ENCODE measurements around the gene SYT15B. TPM values are rescaled to one million over a fixed set of nuclear protein-coding genes. Genes with fewer than 3 reads are reported as not detected.
"Not testable (repeated sequence)": the region's sequence is repeated elsewhere in the genome, so short reads cannot be mapped to it uniquely, and the experiment has no call there.

SYT15B gene
- total and polyA plus RNA-seq, 4 donors: 1.8 to 10.8 (median 5.0) TPM

GRCh38 chr10:47730911-47731310 lies 32.5 kb downstream of the SYT15B start:
- H3K4me1 ChIP-seq (ENCODE audit: control insufficient read depth, insufficient read depth, low read length); H3K36me3 ChIP-seq (ENCODE audit: control insufficient read depth, insufficient read depth, low read length); H3K27me3 ChIP-seq (ENCODE audit: control insufficient read depth, insufficient read depth, low read length); H3K27ac ChIP-seq (ENCODE audit: low read depth, low read length); H3K4me3 ChIP-seq (ENCODE audit: low read depth, low read length); DNase-seq (ENCODE audit: low read depth in 4 of 6, low spot score in 6 of 6); H3K9me3 ChIP-seq (ENCODE audit: control insufficient read depth, insufficient read depth, low read length): not testable (repeated sequence)
- WGBS (ENCODE audit: insufficient coverage): no CpG with 5 or more reads among the region's 5 CpGs

DNA sequence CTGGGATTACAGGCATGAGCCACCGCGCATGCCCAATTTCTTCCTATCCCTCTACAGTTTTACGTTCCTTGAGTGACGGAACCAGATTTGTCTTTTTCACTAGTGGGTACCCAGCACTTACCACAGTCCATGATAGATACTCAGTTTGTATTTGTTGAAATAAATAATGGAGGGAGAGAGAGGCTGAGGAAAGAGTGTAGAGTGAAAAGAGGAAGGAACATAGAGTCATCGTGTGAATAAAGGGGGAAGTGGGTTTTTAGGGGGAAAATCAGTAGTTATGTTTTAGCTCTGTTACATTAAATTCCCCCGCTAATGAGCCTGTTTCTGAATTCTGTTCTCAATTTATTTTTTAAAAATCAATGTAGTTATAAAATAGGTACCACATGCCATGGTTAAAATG lies 37.7 kb downstream of the SYT15B start:
- not testable (repeated sequence) for DNase-seq (ENCODE audit: low read depth in 4 of 6, low spot score in 6 of 6); H3K4me3 ChIP-seq (ENCODE audit: low read depth, low read length); H3K27me3 ChIP-seq (ENCODE audit: control insufficient read depth, insufficient read depth, low read length); H3K9me3 ChIP-seq (ENCODE audit: control insufficient read depth, insufficient read depth, low read length); H3K4me1 ChIP-seq (ENCODE audit: control insufficient read depth, insufficient read depth, low read length); H3K27ac ChIP-seq (ENCODE audit: low read depth, low read length); H3K36me3 ChIP-seq (ENCODE audit: control insufficient read depth, insufficient read depth, low read length)
- WGBS (ENCODE audit: insufficient coverage): no CpG with 5 or more reads among the region's 6 CpGs

DNA sequence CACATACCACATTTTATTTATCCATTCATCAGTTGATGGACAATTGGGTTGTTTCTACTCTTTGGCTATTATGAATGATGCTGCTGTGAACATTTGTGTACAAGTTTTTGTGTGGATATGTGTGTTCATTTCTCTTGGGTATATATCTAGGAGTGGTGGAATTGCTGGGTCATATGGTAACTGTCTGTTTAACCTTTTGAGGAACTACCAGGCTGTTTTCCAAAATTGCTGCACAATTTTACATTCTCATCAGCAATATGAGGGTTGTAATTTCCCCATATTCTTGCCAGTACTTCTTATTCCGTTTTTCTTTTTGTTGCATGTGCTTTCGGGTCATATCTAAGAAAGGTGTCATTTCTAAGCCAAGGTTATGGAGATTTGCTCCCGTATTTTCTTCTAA lies 38.3 kb downstream of the SYT15B start:
- H3K27me3 ChIP-seq (ENCODE audit: control insufficient read depth, insufficient read depth, low read length): not testable (repeated sequence)

GRCh38 chr10:47724119-47724518 lies 39.3 kb downstream of the SYT15B start:
- H3K36me3 ChIP-seq (ENCODE audit: control insufficient read depth, insufficient read depth, low read length); H3K4me1 ChIP-seq (ENCODE audit: control insufficient read depth, insufficient read depth, low read length); H3K9me3 ChIP-seq (ENCODE audit: control insufficient read depth, insufficient read depth, low read length); H3K4me3 ChIP-seq (ENCODE audit: low read depth, low read length); H3K27me3 ChIP-seq (ENCODE audit: control insufficient read depth, insufficient read depth, low read length); DNase-seq (ENCODE audit: low read depth in 4 of 6, low spot score in 6 of 6); H3K27ac ChIP-seq (ENCODE audit: low read depth, low read length): not testable (repeated sequence)
- WGBS (ENCODE audit: insufficient coverage): 86% methylated on average over 2 of the region's 6 CpGs

More for the DNA sequence above, 38.3 kb downstream of the SYT15B start:
- DNase-seq (ENCODE audit: low read depth in 4 of 6, low spot score in 6 of 6); H3K4me3 ChIP-seq (ENCODE audit: low read depth, low read length); H3K4me1 ChIP-seq (ENCODE audit: control insufficient read depth, insufficient read depth, low read length); H3K27ac ChIP-seq (ENCODE audit: low read depth, low read length); H3K36me3 ChIP-seq (ENCODE audit: control insufficient read depth, insufficient read depth, low read length); H3K9me3 ChIP-seq (ENCODE audit: control insufficient read depth, insufficient read depth, low read length): not testable (repeated sequence)
- WGBS (ENCODE audit: insufficient coverage): no CpG with 5 or more reads among the region's 3 CpGs

DNA sequence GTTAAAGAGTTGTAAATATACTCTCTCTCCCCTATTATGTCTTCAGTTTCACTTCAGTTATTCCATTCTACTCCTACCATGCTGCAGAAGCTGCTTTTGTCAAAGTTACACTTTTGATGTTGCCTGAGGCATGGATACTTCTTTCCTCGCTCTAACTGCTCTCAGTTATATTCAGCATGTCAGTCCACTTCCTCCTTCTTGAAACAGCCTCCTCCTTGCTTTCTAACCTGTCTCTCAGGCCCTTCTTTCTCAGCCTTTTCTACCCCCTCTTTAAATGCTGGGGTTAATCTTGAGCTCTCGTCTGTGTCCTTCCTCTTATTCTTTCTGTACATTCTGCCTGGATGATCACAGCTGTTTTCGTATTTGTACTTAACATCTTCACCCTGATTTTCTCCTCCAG lies 40.0 kb downstream of the SYT15B start:
- not testable (repeated sequence) for H3K4me3 ChIP-seq (ENCODE audit: low read depth, low read length); DNase-seq (ENCODE audit: low read depth in 4 of 6, low spot score in 6 of 6); H3K36me3 ChIP-seq (ENCODE audit: control insufficient read depth, insufficient read depth, low read length); H3K9me3 ChIP-seq (ENCODE audit: control insufficient read depth, insufficient read depth, low read length); H3K27me3 ChIP-seq (ENCODE audit: control insufficient read depth, insufficient read depth, low read length); H3K27ac ChIP-seq (ENCODE audit: low read depth, low read length); H3K4me1 ChIP-seq (ENCODE audit: control insufficient read depth, insufficient read depth, low read length)
- no CpG with 5 or more reads among the region's 3 CpGs for WGBS (ENCODE audit: insufficient coverage)

GRCh38 chr10:47717011-47717769 lies 46.2 kb downstream of the SYT15B start:
- not testable (repeated sequence) for H3K9me3 ChIP-seq (ENCODE audit: control insufficient read depth, insufficient read depth, low read length); H3K36me3 ChIP-seq (ENCODE audit: control insufficient read depth, insufficient read depth, low read length); H3K27me3 ChIP-seq (ENCODE audit: control insufficient read depth, insufficient read depth, low read length); H3K4me3 ChIP-seq (ENCODE audit: low read depth, low read length); DNase-seq (ENCODE audit: low read depth in 4 of 6, low spot score in 6 of 6); H3K27ac ChIP-seq (ENCODE audit: low read depth, low read length); H3K4me1 ChIP-seq (ENCODE audit: control insufficient read depth, insufficient read depth, low read length)
- no CpG with 5 or more reads among the region's 8 CpGs for WGBS (ENCODE audit: insufficient coverage)

Other genes starting within 250 kb of the SYT15B start
- gene AGAP9, start 240.0 kb downstream of the SYT15B start, total RNA-seq: 10 to 100 TPM in 1 of 2 donors, 1 to 10 TPM in 1; 1.7 to 13.8 TPM
- gene AGAP9, start 240.0 kb downstream of the SYT15B start, polyA plus RNA-seq (ENCODE audit: insufficient read length in 2 of 2): 10 to 100 TPM in 1 of 2 donors, 1 to 10 TPM in 1; 8.7 to 17.3 TPM
- under 1 TPM in 1 of 2 donors, not detected in 1; 0.89 TPM for gene NPY4R2, start 155.1 kb upstream of the SYT15B start, total RNA-seq
- under 1 TPM in 1 of 2 donors, not detected in 1; 0.24 TPM for gene NPY4R2, start 155.1 kb upstream of the SYT15B start, polyA plus RNA-seq (ENCODE audit: insufficient read length in 2 of 2)
- gene FAM25C, start 236.2 kb upstream of the SYT15B start, total RNA-seq: not detected
- gene FAM25C, start 236.2 kb upstream of the SYT15B start, polyA plus RNA-seq (ENCODE audit: insufficient read length in 2 of 2): not detected

Data from spinal cord (tissue), 10 donors.